Neural cell (in vitro differentiated cells): ENCODE data around the gene TSR3. TPM values are rescaled to one million over a fixed set of nuclear protein-coding genes. Genes with fewer than 3 reads are reported as not detected.

Source experiments
- H2AFZ ChIP-seq: fragments of 200-600, 300-800 bp; sonication (generic), shearing (Covaris generic); 2 replicates; pipeline ENCODE4 v1.6.0; 2014; ENCODE audit warnings: low read depth, mild to moderate bottlenecking, antibody characterized with exemption, low read length, moderate library complexity
- H3F3A ChIP-seq: fragments of 200-600 bp; shearing (Covaris generic); 2 replicates; pipeline ENCODE4 v1.6.1; 2016; ENCODE audit warnings: mild to moderate bottlenecking, moderate library complexity, mixed read lengths, antibody characterized with exemption, low read length; ENCODE audit not compliant: insufficient read depth, poor library complexity, severe bottlenecking
- H3K27ac ChIP-seq: fragments of 200-600, 300-800 bp; sonication (generic), shearing (Covaris generic); 2 replicates; pipeline ENCODE4 v1.5.1; 2014; ENCODE audit warnings: mild to moderate bottlenecking, low read length, moderate library complexity
- H3K27me3 ChIP-seq: fragments of 300-800, 200-600 bp; sonication (generic), shearing (Covaris generic); 2 replicates; pipeline ENCODE4 v1.6.0; 2014; ENCODE audit warnings: mild to moderate bottlenecking, low read depth, low read length, moderate library complexity; ENCODE audit not compliant: insufficient read depth
- H3K36me3 ChIP-seq: fragments of 300-800, 200-600 bp; sonication (generic), shearing (Covaris generic); 2 replicates; pipeline ENCODE4 v1.5.1; 2014; ENCODE audit warnings: mild to moderate bottlenecking, antibody characterized with exemption, low read length, moderate library complexity; ENCODE audit not compliant: insufficient read depth
- H3K4me2 ChIP-seq: fragments of 300-800, 200-600 bp; sonication (generic), shearing (Covaris generic); 2 replicates; pipeline ENCODE4 v1.6.0; 2014; ENCODE audit warnings: mild to moderate bottlenecking, low read length
- H3K4me3 ChIP-seq: fragments of 300-800, 200-600 bp; sonication (generic), shearing (Covaris generic); 2 replicates; pipeline ENCODE4 v1.5.1; 2014; ENCODE audit warnings: mild to moderate bottlenecking, low read length, moderate library complexity
- H3K79me2 ChIP-seq: fragments of 200-600 bp; shearing (Covaris generic); replicated peaks from 2 replicates; pipeline ENCODE4 v1.6.0; 2014; ENCODE audit warnings: mild to moderate bottlenecking, low read length, moderate library complexity; ENCODE audit not compliant: insufficient read depth
- H3K9ac ChIP-seq: fragments of 300-800, 200-600 bp; sonication (generic), shearing (Covaris generic); 2 replicates; pipeline ENCODE4 v1.6.1; 2016; ENCODE audit warnings: mild to moderate bottlenecking, low read length, mixed read lengths
- H3K9me2 ChIP-seq: fragments of 200-600 bp; shearing (Covaris generic); 2 replicates; pipeline ENCODE4 v1.6.1; 2016; ENCODE audit warnings: mild to moderate bottlenecking, low read length, mixed read lengths; ENCODE audit not compliant: insufficient read depth
- H3K9me3 ChIP-seq: fragments of 200-600, 300-800 bp; sonication (generic), shearing (Covaris generic); 2 replicates; pipeline ENCODE4 v1.6.1; 2016; ENCODE audit warnings: mild to moderate bottlenecking, mixed run types, low read length, moderate library complexity, mixed read lengths
- H4K20me1 ChIP-seq: fragments of 200-600 bp; shearing (Covaris generic); 2 replicates; pipeline ENCODE4 v1.6.1; 2016; ENCODE audit warnings: mild to moderate bottlenecking, mixed run types; ENCODE audit not compliant: insufficient read depth
- CTCF ChIP-seq: fragments of 450-650 bp; IDR thresholded peaks from 2 replicates; pipeline ENCODE4 v1.5.1; 2014; ENCODE audit warnings: antibody characterized with exemption, mild to moderate bottlenecking, moderate library complexity; ENCODE audit not compliant: poor library complexity, severe bottlenecking
- EP300 ChIP-seq: fragments of 450-650 bp; conservative IDR thresholded peaks from 2 replicates; pipeline ENCODE4 v1.6.1; 2014; ENCODE audit warnings: antibody characterized with exemption, mild to moderate bottlenecking, moderate library complexity; ENCODE audit not compliant: poor library complexity, severe bottlenecking
- EZH2 ChIP-seq: fragments of 200-600, 300-800 bp; shearing (Covaris generic), sonication (generic); IDR thresholded peaks from 2 replicates; pipeline ENCODE4 v1.6.1; 2014; ENCODE audit warnings: antibody characterized with exemption, low read length, borderline replicate concordance, mild to moderate bottlenecking; ENCODE audit not compliant: insufficient read depth, poor library complexity, severe bottlenecking
- MXI1 ChIP-seq: fragments of 450-650 bp; conservative IDR thresholded peaks from 2 replicates; pipeline ENCODE4 v1.6.1; 2014; ENCODE audit warnings: antibody characterized with exemption, mild to moderate bottlenecking; ENCODE audit not compliant: poor library complexity, severe bottlenecking
- POLR2AphosphoS5 ChIP-seq: IDR thresholded peaks from 2 replicates; pipeline ENCODE4 v1.6.1; 2012
- RAD21 ChIP-seq: fragments of 450-650 bp; conservative IDR thresholded peaks from 2 replicates; pipeline ENCODE4 v1.6.1; 2014; ENCODE audit warnings: antibody characterized with exemption, mild to moderate bottlenecking, moderate library complexity
- REST ChIP-seq: IDR thresholded peaks from 2 replicates; pipeline ENCODE4 v1.6.1; 2012; ENCODE audit warnings: borderline replicate concordance
- SMC3 ChIP-seq: fragments of 450-650 bp; conservative IDR thresholded peaks from 2 replicates; pipeline ENCODE4 v1.6.1; 2014; ENCODE audit warnings: antibody characterized with exemption, mild to moderate bottlenecking, moderate library complexity; ENCODE audit not compliant: poor library complexity
- TAF1 ChIP-seq: IDR thresholded peaks from 2 replicates; pipeline ENCODE4 v1.6.1; 2012; ENCODE audit warnings: low read depth
- polyA plus RNA-seq: library from polyadenylated mRNA; depleted of rRNA; stranded (reverse); fragments of >200 nt; gene quantifications from 2 replicates; pipeline ENCODE4 v1.2.3, GENCODE V29; 2014

The TSR3 gene
- polyA plus RNA-seq, 1 donor from 2014 or later = 102 TPM

- TF ChIP-seq TAF1 = no peak
- TF ChIP-seq EP300 = no peak
- no peak for TF ChIP-seq CTCF
- no peak for TF ChIP-seq POLR2AphosphoS5
- TF ChIP-seq MXI1 = no peak
- TF ChIP-seq SMC3 = no peak
- no peak for TF ChIP-seq REST
- TF ChIP-seq RAD21 = no peak
- TF ChIP-seq EZH2 = no peak
- Histone ChIP-seq H3F3A (no peaks in the 10 kb centered on the region), H2AFZ (no peak overlapping the region), H4K20me1 (no peaks in the 10 kb centered on the region), H3K27me3 (no peaks in the 10 kb centered on the region), H3K79me2 (no peaks in the 10 kb centered on the region), H3K9me2 (no peaks in the 10 kb centered on the region), H3K9ac (no peak overlapping the region), H3K4me3 (no peak overlapping the region), H3K9me3 (no peaks in the 10 kb centered on the region), H3K36me3 (no peaks in the 10 kb centered on the region), H3K27ac (no peak overlapping the region), H3K4me2 (no peak overlapping the region)
Measured at GRCh38 chr16:1325673-1326371, 25.9 kb downstream of the TSR3 start.

GRCh38 chr16:1325261-1325660 lies 26.4 kb downstream of the TSR3 start:
- Histone ChIP-seq H4K20me1 (no peaks in the 10 kb centered on the region), H2AFZ (no peak overlapping the region), H3K79me2 (no peaks in the 10 kb centered on the region), H3K9ac (no peak overlapping the region), H3K9me3 (no peaks in the 10 kb centered on the region), H3K27ac (no peak overlapping the region), H3K4me2 (no peak overlapping the region), H3F3A (no peaks in the 10 kb centered on the region), H3K4me3 (no peak overlapping the region), H3K36me3 (no peaks in the 10 kb centered on the region), H3K9me2 (no peaks in the 10 kb centered on the region), H3K27me3 (no peaks in the 10 kb centered on the region)
- TF ChIP-seq EZH2 (no peak), REST (no peak), EP300 (no peak), MXI1 (no peak), POLR2AphosphoS5 (no peak), RAD21 (no peak), TAF1 (no peak), CTCF (no peak), SMC3 (no peak)
